Measurements from ENCODE around the gene SGCD.

The SGCD gene

GRCh38 chr5:156363861-156364260, 36.9 kb downstream of the SGCD start:
- no peak for DNase-seq

GRCh38 chr5:156366521-156366920, 39.6 kb downstream of the SGCD start:
- no peak for DNase-seq

- DNase-seq, result no peak
Observed at GRCh38 chr5:156367597-156367996, 40.6 kb downstream of the SGCD start.

GRCh38 chr5:156375895-156376495, 49.0 kb downstream of the SGCD start:
- DNase-seq, result no peak

- DNase-seq, result no peak
Observed at GRCh38 chr5:156376751-156377150, 49.8 kb downstream of the SGCD start.

- no peak for DNase-seq
Observed at GRCh38 chr5:156378159-156378558, 51.2 kb downstream of the SGCD start.

- no peak for DNase-seq
Observed at GRCh38 chr5:156379206-156379605, 52.2 kb downstream of the SGCD start.

GRCh38 chr5:156380848-156381247, 53.9 kb downstream of the SGCD start:
- DNase-seq, result no peak

- no peak for DNase-seq
Observed at GRCh38 chr5:156383510-156384265, 56.7 kb downstream of the SGCD start.

- no peak for DNase-seq
Observed at GRCh38 chr5:156385416-156385815, 58.5 kb downstream of the SGCD start.

GRCh38 chr5:156386976-156387375, 60.0 kb downstream of the SGCD start:
- no peak for DNase-seq

GRCh38 chr5:156387391-156387790, 60.4 kb downstream of the SGCD start:
- no peak for DNase-seq

GRCh38 chr5:156388233-156388632, 61.3 kb downstream of the SGCD start:
- DNase-seq, result no peak

- DNase-seq, result no peak
Observed at GRCh38 chr5:156391139-156391538, 64.2 kb downstream of the SGCD start.

- no peak for DNase-seq
Observed at GRCh38 chr5:156393980-156394379, 67.0 kb downstream of the SGCD start.

GRCh38 chr5:156394642-156395305, 67.8 kb downstream of the SGCD start:
- DNase-seq, result no peak

- no peak for DNase-seq
Observed at GRCh38 chr5:156395306-156395675, 68.3 kb downstream of the SGCD start.

- DNase-seq, result no peak
Observed at GRCh38 chr5:156396063-156396829, 69.3 kb downstream of the SGCD start.

- DNase-seq, result no peak
Observed at GRCh38 chr5:156396830-156397081, 69.8 kb downstream of the SGCD start.

- DNase-seq, result no peak
Observed at GRCh38 chr5:156399323-156399722, 72.4 kb downstream of the SGCD start.

GRCh38 chr5:156400231-156400986, 73.4 kb downstream of the SGCD start:
- no peak for DNase-seq

- no peak for DNase-seq
Observed at GRCh38 chr5:156401804-156402203, 74.8 kb downstream of the SGCD start.

- no peak for DNase-seq
Observed at GRCh38 chr5:156402387-156402921, 75.5 kb downstream of the SGCD start.

Data from NCI-H1105 (cell line).